Measurements from ENCODE around the gene NPFF. TPM values are rescaled to one million over a fixed set of nuclear protein-coding genes. Genes with fewer than 3 reads are reported as not detected.
A peak's percentile ranks its signal among the peaks of the same experiment; 100 is the strongest.

Gene NPFF
- total and polyA plus RNA-seq, 4 donors, result not detected

DNA sequence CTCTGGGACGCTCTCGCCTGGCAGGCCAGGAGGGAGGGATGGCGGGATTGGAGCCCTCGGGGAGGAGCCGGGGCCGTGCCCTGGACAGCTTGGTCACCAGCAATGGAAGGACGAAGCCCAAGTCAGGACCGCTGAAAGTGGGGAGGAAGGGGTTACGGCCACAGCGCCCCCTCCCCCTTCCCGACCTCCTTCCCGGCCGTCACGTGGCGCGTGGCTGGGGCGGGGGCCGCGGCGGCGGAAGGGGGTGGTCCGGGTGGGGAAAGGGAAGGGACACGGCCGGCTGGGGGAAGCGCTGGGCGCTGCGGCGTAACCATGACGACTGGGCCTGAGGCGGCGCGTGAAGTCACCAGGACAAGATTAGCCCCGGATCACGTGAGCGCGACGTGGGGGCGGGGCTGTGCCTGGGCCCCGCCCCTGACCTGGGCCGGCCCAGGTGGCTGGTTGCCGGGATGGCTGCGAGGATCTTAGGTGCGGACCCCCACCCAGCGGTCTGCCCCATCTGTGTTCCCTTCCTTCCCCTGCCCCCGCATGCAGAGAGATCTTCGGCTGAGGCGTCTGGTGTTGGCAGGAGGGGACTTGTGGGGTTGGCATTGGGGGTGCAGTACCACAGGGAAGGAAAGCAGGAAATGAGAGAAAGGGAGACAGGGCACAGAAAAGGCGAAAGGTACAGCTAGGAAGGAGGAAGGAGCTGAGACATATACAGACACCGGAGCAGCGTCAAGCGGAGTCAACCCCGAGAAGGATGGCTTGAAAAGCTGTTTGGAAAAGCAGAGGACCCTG lies 14.3 kb downstream of the NPFF start (continued):
- TF ChIP-seq, protein P1, sequence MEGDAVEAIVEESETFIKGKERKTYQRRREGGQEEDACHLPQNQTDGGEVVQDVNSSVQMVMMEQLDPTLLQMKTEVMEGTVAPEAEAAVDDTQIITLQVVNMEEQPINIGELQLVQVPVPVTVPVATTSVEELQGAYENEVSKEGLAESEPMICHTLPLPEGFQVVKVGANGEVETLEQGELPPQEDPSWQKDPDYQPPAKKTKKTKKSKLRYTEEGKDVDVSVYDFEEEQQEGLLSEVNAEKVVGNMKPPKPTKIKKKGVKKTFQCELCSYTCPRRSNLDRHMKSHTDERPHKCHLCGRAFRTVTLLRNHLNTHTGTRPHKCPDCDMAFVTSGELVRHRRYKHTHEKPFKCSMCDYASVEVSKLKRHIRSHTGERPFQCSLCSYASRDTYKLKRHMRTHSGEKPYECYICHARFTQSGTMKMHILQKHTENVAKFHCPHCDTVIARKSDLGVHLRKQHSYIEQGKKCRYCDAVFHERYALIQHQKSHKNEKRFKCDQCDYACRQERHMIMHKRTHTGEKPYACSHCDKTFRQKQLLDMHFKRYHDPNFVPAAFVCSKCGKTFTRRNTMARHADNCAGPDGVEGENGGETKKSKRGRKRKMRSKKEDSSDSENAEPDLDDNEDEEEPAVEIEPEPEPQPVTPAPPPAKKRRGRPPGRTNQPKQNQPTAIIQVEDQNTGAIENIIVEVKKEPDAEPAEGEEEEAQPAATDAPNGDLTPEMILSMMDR (IDR thresholded peaks at IDR 0.05; ENCODE audit: low read depth, low read length, missing input control), result no peak
- TF ChIP-seq, protein P2, sequence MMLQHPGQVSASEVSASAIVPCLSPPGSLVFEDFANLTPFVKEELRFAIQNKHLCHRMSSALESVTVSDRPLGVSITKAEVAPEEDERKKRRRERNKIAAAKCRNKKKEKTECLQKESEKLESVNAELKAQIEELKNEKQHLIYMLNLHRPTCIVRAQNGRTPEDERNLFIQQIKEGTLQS (IDR thresholded peaks at IDR 0.05), result no peak
- TF ChIP-seq GABPA (IDR thresholded peaks at IDR 0.05 in 1 of 2, conservative IDR thresholded peaks at IDR 0.05 in 1 of 2), result no peak
- no peak for TF ChIP-seq FOXA2 (IDR thresholded peaks at IDR 0.05)
- TF ChIP-seq HNF4G (IDR thresholded peaks at IDR 0.05), result no peak

DNA sequence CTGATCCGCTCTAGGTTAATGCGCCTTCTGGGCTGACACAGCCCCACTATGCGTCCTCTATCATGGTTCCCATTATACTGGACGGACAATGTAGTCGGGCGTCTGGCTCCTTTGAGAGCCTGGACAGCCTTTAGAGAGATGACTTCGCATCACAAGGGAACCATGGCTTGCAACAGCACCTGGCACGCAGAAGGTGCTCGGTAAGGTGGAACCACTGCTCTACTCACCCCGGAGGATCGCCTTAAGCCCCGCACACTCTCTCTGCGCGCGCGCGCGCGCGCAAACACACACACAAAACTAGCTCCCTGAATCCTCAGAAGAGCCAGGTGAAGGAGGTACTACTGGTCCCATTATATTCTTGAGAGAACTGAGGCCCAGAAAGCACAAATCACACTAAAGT lies 15.1 kb downstream of the NPFF start:
- no peaks in the 10 kb centered on the region for H3K36me3 ChIP-seq (ENCODE audit: control insufficient read depth in 4 of 4, insufficient read depth in 3 of 4, low read depth in 1 of 4, low read length in 3 of 4)
- DNase-seq (ENCODE audit: low spot score), result no peak
- H3K9ac ChIP-seq (ENCODE audit: low read depth in 1 of 2, low read length in 2 of 2), result no peak overlapping the region
- H3K4me3 ChIP-seq (ENCODE audit: low read depth in 1 of 3, low read length in 3 of 3), result peak overlapping the region in 1 of 3 donors; percentile 68
- peak overlapping the region; percentile 44 to 80 for H3K27ac ChIP-seq (ENCODE audit: low read depth in 1 of 2, low read length in 2 of 2)
- no peaks in the 10 kb centered on the region for H3K9me3 ChIP-seq (ENCODE audit: control insufficient read depth in 4 of 4, low read length in 3 of 4)
- H3K27me3 ChIP-seq (ENCODE audit: control insufficient read depth in 4 of 4, insufficient read depth in 4 of 4, low read length in 3 of 4), result no peaks in the 10 kb centered on the region
- H3K4me1 ChIP-seq (ENCODE audit: control insufficient read depth in 4 of 4, insufficient read depth in 4 of 4, low read length in 3 of 4), result peaks cover 2 to 12% (median 8%) of the 10 kb centered on the region in 4 donors
- TF ChIP-seq, protein P1 (IDR thresholded peaks at IDR 0.05; ENCODE audit: low read depth, low read length, missing input control), result no peak
- TF ChIP-seq, protein P3, sequence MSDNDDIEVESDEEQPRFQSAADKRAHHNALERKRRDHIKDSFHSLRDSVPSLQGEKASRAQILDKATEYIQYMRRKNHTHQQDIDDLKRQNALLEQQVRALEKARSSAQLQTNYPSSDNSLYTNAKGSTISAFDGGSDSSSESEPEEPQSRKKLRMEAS (IDR thresholded peaks at IDR 0.05), result no peak
- 68% methylated on average over 20 of the region's 20 CpGs for WGBS

DNA sequence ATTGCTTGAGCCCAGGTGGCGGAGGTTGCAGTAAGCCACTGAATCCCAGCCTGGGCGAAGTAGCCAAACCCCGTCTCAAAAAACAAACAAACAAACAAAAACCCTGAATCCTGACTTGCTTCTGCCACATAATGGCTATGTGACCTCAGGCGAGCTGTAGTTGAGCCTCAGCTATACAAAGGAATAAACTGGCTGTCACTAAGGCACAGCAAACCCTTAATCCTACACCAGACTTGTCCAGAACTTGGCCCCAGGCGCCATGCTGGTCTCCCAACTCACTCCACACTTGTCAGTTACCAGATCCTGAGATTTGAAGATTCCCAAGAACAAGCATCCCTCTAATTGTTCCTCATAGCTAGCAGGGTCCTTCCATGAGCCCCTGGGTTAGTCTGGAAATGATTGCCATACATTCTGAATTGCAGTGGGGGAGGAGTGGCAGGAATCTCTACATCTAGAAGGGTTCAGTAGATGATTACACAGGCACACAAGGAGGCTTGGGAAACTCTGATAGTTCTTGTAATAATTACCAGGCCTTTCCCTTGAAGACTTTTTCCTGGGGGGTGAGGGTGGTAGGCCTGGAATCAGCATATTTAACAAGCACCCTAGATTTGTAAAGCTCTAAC lies 17.9 kb downstream of the NPFF start:
- H3K4me3 ChIP-seq (ENCODE audit: low read depth in 1 of 3, low read length in 3 of 3), result no peak overlapping the region
- TF ChIP-seq, protein P4, sequence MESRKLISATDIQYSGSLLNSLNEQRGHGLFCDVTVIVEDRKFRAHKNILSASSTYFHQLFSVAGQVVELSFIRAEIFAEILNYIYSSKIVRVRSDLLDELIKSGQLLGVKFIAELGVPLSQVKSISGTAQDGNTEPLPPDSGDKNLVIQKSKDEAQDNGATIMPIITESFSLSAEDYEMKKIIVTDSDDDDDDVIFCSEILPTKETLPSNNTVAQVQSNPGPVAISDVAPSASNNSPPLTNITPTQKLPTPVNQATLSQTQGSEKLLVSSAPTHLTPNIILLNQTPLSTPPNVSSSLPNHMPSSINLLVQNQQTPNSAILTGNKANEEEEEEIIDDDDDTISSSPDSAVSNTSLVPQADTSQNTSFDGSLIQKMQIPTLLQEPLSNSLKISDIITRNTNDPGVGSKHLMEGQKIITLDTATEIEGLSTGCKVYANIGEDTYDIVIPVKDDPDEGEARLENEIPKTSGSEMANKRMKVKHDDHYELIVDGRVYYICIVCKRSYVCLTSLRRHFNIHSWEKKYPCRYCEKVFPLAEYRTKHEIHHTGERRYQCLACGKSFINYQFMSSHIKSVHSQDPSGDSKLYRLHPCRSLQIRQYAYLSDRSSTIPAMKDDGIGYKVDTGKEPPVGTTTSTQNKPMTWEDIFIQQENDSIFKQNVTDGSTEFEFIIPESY (IDR thresholded peaks at IDR 0.05), result no peak
- TF ChIP-seq JUND (IDR thresholded peaks at IDR 0.05), result no peak
- no peak for TF ChIP-seq EGR1 (IDR thresholded peaks at IDR 0.05; ENCODE audit: low read depth in 2 of 2)
- TF ChIP-seq FOXA1 (IDR thresholded peaks at IDR 0.05), result no peak
- no peak for TF ChIP-seq TAF1 (conservative IDR thresholded peaks at IDR 0.05)
- TF ChIP-seq GABPA (IDR thresholded peaks at IDR 0.05 in 1 of 2, conservative IDR thresholded peaks at IDR 0.05 in 1 of 2), result no peak
- TF ChIP-seq HNF4A (conservative IDR thresholded peaks at IDR 0.05), result no peak
- TF ChIP-seq, protein P5, sequence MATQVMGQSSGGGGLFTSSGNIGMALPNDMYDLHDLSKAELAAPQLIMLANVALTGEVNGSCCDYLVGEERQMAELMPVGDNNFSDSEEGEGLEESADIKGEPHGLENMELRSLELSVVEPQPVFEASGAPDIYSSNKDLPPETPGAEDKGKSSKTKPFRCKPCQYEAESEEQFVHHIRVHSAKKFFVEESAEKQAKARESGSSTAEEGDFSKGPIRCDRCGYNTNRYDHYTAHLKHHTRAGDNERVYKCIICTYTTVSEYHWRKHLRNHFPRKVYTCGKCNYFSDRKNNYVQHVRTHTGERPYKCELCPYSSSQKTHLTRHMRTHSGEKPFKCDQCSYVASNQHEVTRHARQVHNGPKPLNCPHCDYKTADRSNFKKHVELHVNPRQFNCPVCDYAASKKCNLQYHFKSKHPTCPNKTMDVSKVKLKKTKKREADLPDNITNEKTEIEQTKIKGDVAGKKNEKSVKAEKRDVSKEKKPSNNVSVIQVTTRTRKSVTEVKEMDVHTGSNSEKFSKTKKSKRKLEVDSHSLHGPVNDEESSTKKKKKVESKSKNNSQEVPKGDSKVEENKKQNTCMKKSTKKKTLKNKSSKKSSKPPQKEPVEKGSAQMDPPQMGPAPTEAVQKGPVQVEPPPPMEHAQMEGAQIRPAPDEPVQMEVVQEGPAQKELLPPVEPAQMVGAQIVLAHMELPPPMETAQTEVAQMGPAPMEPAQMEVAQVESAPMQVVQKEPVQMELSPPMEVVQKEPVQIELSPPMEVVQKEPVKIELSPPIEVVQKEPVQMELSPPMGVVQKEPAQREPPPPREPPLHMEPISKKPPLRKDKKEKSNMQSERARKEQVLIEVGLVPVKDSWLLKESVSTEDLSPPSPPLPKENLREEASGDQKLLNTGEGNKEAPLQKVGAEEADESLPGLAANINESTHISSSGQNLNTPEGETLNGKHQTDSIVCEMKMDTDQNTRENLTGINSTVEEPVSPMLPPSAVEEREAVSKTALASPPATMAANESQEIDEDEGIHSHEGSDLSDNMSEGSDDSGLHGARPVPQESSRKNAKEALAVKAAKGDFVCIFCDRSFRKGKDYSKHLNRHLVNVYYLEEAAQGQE (IDR thresholded peaks at IDR 0.05), result no peak
- no peak for TF ChIP-seq HNF4G (IDR thresholded peaks at IDR 0.05)
- no peak for TF ChIP-seq FOXA2 (IDR thresholded peaks at IDR 0.05)
- TF ChIP-seq, protein P1 (IDR thresholded peaks at IDR 0.05; ENCODE audit: low read depth, low read length, missing input control), result no peak
- no peak for TF ChIP-seq NR2F2 (IDR thresholded peaks at IDR 0.05)
- TF ChIP-seq SP1 (IDR thresholded peaks at IDR 0.05), result no peak

More for the DNA sequence above, 17.9 kb downstream of the NPFF start:
- H3K9ac ChIP-seq (ENCODE audit: low read depth in 1 of 2, low read length in 2 of 2), result no peak overlapping the region
- DNase-seq (ENCODE audit: low spot score), result no peak
- H3K36me3 ChIP-seq (ENCODE audit: control insufficient read depth in 4 of 4, insufficient read depth in 3 of 4, low read depth in 1 of 4, low read length in 3 of 4), result peaks cover 0 to 14% (median 4%) of the 10 kb centered on the region in 4 donors
- H3K27me3 ChIP-seq (ENCODE audit: control insufficient read depth in 4 of 4, insufficient read depth in 4 of 4, low read length in 3 of 4), result no peaks in the 10 kb centered on the region
- H3K4me1 ChIP-seq (ENCODE audit: control insufficient read depth in 4 of 4, insufficient read depth in 4 of 4, low read length in 3 of 4), result peaks cover 2 to 11% (median 5%) of the 10 kb centered on the region in 4 donors
- 94% methylated on average over 5 of the region's 5 CpGs for WGBS
- H3K9me3 ChIP-seq (ENCODE audit: control insufficient read depth in 4 of 4, low read length in 3 of 4), result no peaks in the 10 kb centered on the region
- H3K27ac ChIP-seq (ENCODE audit: low read depth in 1 of 2, low read length in 2 of 2), result no peak overlapping the region

Data from liver (tissue), 9 donors.